Endothelial cell of umbilical vein (primary cell): ENCODE results near the gene PPM1D. TPM values are rescaled to one million over a fixed set of nuclear protein-coding genes. Genes with fewer than 3 reads are reported as not detected.

Experiments used
- BruUV-seq: library from RNA; stranded (reverse); fragments of 400-500 nt; replicated peaks from 2 replicates; lab custom pipeline; 2021; lab: Mats Ljungman, UMichigan
- CTCF ChIA-PET: fragments of 300-600, 350-600 bp; sonication (Branson Sonifier 250); formaldehyde crosslinking; loops from one replicate; lab custom pipeline; 2021; ENCODE audit warnings: antibody characterized with exemption, inconsistent platforms; lab: Charles Lee
- POLR2A ChIA-PET: fragments of 300-600, 350-600 bp; sonication (Branson Sonifier 250); formaldehyde crosslinking; loops from one replicate; lab custom pipeline; 2021; ENCODE audit warnings: antibody characterized with exemption, inconsistent platforms; lab: Charles Lee
- DNase-seq: peaks from one replicate; pipeline ENCODE4 v3.0.0-alpha.2; 2011; ENCODE audit warnings: low read depth, low spot score
- FAIRE-seq: peaks from 2 replicates; lab custom pipeline; 2011; peaks lifted over from hg19 to GRCh38; lab: Jason Lieb, UNC
- H2AFZ ChIP-seq: 2 replicates; pipeline ENCODE4 v1.6.0; 2012; ENCODE audit warnings: low read depth, low read length, control low read depth, inconsistent platforms
- H3K27ac ChIP-seq: 2 replicates; pipeline ENCODE4 v1.5.1; 2011; ENCODE audit warnings: low read depth, mild to moderate bottlenecking, control low read depth, low read length, moderate library complexity; ENCODE audit not compliant: insufficient read depth
- H3K27me3 ChIP-seq, 2 experiments: 2 replicates each; pipeline versions ENCODE4 v1.6.0 to v1.6.1; 2011; ENCODE audit warnings: low read length in 2 of 2, mixed read lengths in 1 of 2; ENCODE audit not compliant: control insufficient read depth in 2 of 2, insufficient read depth in 2 of 2
- H3K36me3 ChIP-seq, 2 experiments: 2 replicates in 1 of 2; 3 replicates in 1 of 2; pipeline ENCODE4 v1.5.1; 2011; ENCODE audit warnings: low read length in 2 of 2, mild to moderate bottlenecking in 1 of 2, moderate library complexity in 1 of 2; ENCODE audit not compliant: control insufficient read depth in 2 of 2, insufficient read depth in 2 of 2; ENCODE audit errors: extremely low read depth in 1 of 2
- H3K4me1 ChIP-seq: 3 replicates; pipeline ENCODE4 v1.5.1; 2011; ENCODE audit warnings: mild to moderate bottlenecking, low read length; ENCODE audit not compliant: control insufficient read depth, insufficient read depth; ENCODE audit errors: extremely low read depth
- H3K4me2 ChIP-seq: 2 replicates; pipeline ENCODE4 v1.6.1; 2011; ENCODE audit warnings: low read length, control low read depth, mixed read lengths; ENCODE audit not compliant: insufficient read depth
- H3K4me3 ChIP-seq, 3 experiments: fragments of 200-600 bp in 1 of 3; sonication (generic), shearing (Covaris generic) in 1 of 3; replicated peaks in 1 of 3; 2 replicates each; pipeline ENCODE4 v1.5.1; 2011 to 2016; ENCODE audit warnings: control low read depth in 3 of 3, low read length in 3 of 3, mild to moderate bottlenecking in 2 of 3, inconsistent platforms in 1 of 3, low read depth in 1 of 3, moderate library complexity in 1 of 3; ENCODE audit not compliant: insufficient read depth in 1 of 3
- H3K79me2 ChIP-seq: 2 replicates; pipeline ENCODE4 v1.6.0; 2012; ENCODE audit warnings: low read length, inconsistent platforms; ENCODE audit not compliant: control insufficient read depth, insufficient read depth
- H3K9ac ChIP-seq: replicated peaks from 2 replicates; pipeline ENCODE3; 2011; ENCODE audit warnings: low read length, control low read depth; ENCODE audit not compliant: insufficient read depth; ENCODE audit errors: extremely low read depth
- H3K9me1 ChIP-seq: replicated peaks from 3 replicates; pipeline ENCODE4 v1.6.0; 2011; ENCODE audit warnings: mild to moderate bottlenecking, low read length; ENCODE audit not compliant: control insufficient read depth, insufficient read depth; ENCODE audit errors: extremely low read depth
- H3K9me3 ChIP-seq: replicated peaks from 2 replicates; pipeline ENCODE4 v1.5.1; 2012; ENCODE audit warnings: low read length, inconsistent platforms; ENCODE audit not compliant: control insufficient read depth, insufficient read depth
- H4K20me1 ChIP-seq: replicated peaks from 2 replicates; pipeline ENCODE3; 2011; ENCODE audit warnings: mild to moderate bottlenecking, low read length; ENCODE audit not compliant: control insufficient read depth, insufficient read depth; ENCODE audit errors: extremely low read depth
- GATA2 ChIP-seq: IDR thresholded peaks from 2 replicates; pipeline ENCODE4 v1.7.0; 2011; ENCODE audit warnings: low read depth, mild to moderate bottlenecking, moderate library complexity, mixed read lengths, low read length; ENCODE audit not compliant: insufficient read length, insufficient read depth
- POLR2A ChIP-seq: IDR thresholded peaks from 2 replicates; pipeline ENCODE4 v1.6.1; 2012; ENCODE audit warnings: low read depth, mild to moderate bottlenecking, control low read depth, low read length
- dilution Hi-C: fragments of 300-500 bp; cut with MboI; formaldehyde crosslinking; loops from one replicate; pipeline ENCODE4 v1.15.0; 2019; ENCODE audit warnings: low sequenced_read_pairs; ENCODE audit not compliant: extremely low pct_ligation_motif_present
- intact Hi-C: fragments of 100-400 bp; cut with micrococcal nuclease; formaldehyde crosslinking; loops from one replicate; pipeline ENCODE4 v1.10.0; 2022
- polyA plus RNA-seq, 4 experiments: library from polyadenylated mRNA; depleted of rRNA in 3 of 4; stranded (reverse) in 3 of 4; unstranded in 1 of 4; fragments of >200 nt; gene quantifications; 2 replicates each; pipeline versions ENCODE4 v1.2.1 to v1.2.3, GENCODE V29; 2011 to 2012; ENCODE audit warnings: missing spikeins in 1 of 4
- total RNA-seq: library from RNA; stranded (reverse); gene quantifications from 2 replicates; pipeline ENCODE4 v1.2.3, GENCODE V29; 2021
- TF ChIP-seq, protein P1 (sequence below), 2 donors: IDR thresholded peaks; 1 replicate in 1 of 2; 2 replicates in 1 of 2; pipeline ENCODE4 v1.5.1; 2011; ENCODE audit warnings: low read length in 2 of 2, mild to moderate bottlenecking in 2 of 2, moderate library complexity in 2 of 2, control low read depth in 1 of 2, inconsistent platforms in 1 of 2, low read depth in 1 of 2; ENCODE audit not compliant: insufficient read depth in 1 of 2; ENCODE audit errors: extremely low read depth in 1 of 2

The PPM1D gene
- total and polyA plus RNA-seq, 2 donors (not counting 3 experiments of a cell fraction or from before 2014, with no cell fraction given), result 7.9 to 19.0 TPM

GRCh38 chr17:60640503-60640902, 40.5 kb downstream of the PPM1D start:
- Histone ChIP-seq H3K4me1 (peaks cover 3% of the 10 kb centered on the region), H2AFZ (no peak overlapping the region), H3K4me2 (no peak overlapping the region), H3K4me3 (no peak overlapping the region), H4K20me1 (no peaks in the 10 kb centered on the region), H3K9ac (no peak overlapping the region), H3K36me3 (peaks cover 0 to 11% of the 10 kb centered on the region in 2 experiments), H3K27ac (no peak overlapping the region), H3K9me3 (no peaks in the 10 kb centered on the region), H3K9me1 (no peaks in the 10 kb centered on the region), H3K27me3 (no peaks in the 10 kb centered on the region), H3K79me2 (peaks cover 23% of the 10 kb centered on the region)
- FAIRE-seq (no peak), DNase-seq (peak; percentile 22)
- TF ChIP-seq, protein P1, sequence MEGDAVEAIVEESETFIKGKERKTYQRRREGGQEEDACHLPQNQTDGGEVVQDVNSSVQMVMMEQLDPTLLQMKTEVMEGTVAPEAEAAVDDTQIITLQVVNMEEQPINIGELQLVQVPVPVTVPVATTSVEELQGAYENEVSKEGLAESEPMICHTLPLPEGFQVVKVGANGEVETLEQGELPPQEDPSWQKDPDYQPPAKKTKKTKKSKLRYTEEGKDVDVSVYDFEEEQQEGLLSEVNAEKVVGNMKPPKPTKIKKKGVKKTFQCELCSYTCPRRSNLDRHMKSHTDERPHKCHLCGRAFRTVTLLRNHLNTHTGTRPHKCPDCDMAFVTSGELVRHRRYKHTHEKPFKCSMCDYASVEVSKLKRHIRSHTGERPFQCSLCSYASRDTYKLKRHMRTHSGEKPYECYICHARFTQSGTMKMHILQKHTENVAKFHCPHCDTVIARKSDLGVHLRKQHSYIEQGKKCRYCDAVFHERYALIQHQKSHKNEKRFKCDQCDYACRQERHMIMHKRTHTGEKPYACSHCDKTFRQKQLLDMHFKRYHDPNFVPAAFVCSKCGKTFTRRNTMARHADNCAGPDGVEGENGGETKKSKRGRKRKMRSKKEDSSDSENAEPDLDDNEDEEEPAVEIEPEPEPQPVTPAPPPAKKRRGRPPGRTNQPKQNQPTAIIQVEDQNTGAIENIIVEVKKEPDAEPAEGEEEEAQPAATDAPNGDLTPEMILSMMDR (IDR thresholded peaks at IDR 0.05; ENCODE audit: extremely low read depth in 1 of 2, insufficient read depth in 1 of 2, low read depth in 1 of 2, low read length in 2 of 2), result peak; percentile 19 to 56
- no peak for TF ChIP-seq GATA2
- dilution Hi-C loops (no loop called here), intact Hi-C loops (no loop called here)
- CTCF ChIA-PET, result interaction anchor here (0.6 to 3.5 kb wide), 20 partner anchors 11 to 548 kb away, joined by 3 to 22 read pairs (median 4); partner anchors contain the start of genes APPBP2 and PPM1D
- BruUV-seq, result no TSS peak
- POLR2A ChIA-PET, result no interaction called here

DNA sequence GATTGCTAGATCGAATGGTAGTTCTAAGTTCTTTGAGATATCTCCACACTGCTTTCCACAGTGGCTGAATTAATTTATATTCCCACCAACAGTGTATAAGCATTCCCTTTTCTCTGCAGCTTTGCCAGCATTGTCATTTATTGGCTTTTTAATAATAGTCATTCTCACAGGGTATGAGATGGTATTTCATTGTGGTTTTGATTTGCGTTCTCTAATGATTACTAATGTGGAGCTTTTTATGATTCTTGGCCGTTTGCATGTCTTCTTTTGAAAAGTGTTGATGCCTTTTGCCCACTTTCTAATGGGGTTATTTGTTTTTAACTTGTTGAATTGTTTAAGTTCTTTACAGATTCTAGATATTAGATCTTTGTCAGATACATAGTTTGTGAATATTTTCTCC, 41.1 kb downstream of the PPM1D start:
- dilution Hi-C loops, result no loop called here
- no peak overlapping the region for H3K9ac ChIP-seq
- H3K27me3 ChIP-seq, result no peaks in the 10 kb centered on the region
- ChIA-PET CTCF (interaction anchor here (0.6 to 3.5 kb wide), 18 partner anchors 11 to 549 kb away, joined by 3 to 22 read pairs (median 4); partner anchors contain the start of gene APPBP2), POLR2A (no interaction called here)
- intact Hi-C loops, result no loop called here
- no peak overlapping the region for H3K27ac ChIP-seq
- no peaks in the 10 kb centered on the region for H4K20me1 ChIP-seq
- H3K9me3 ChIP-seq, result no peaks in the 10 kb centered on the region
- FAIRE-seq (no peak), DNase-seq (no peak)
- peaks cover 28% of the 10 kb centered on the region for H3K79me2 ChIP-seq
- peaks cover 0 to 8% of the 10 kb centered on the region in 2 experiments for H3K36me3 ChIP-seq
- H3K4me2 ChIP-seq, result no peak overlapping the region
- H3K4me3 ChIP-seq, result no peak overlapping the region
- peaks cover 3% of the 10 kb centered on the region for H3K4me1 ChIP-seq
- H3K9me1 ChIP-seq, result no peaks in the 10 kb centered on the region
- no TSS peak for BruUV-seq
- TF ChIP-seq POLR2A, result no peak
- no peak overlapping the region for H2AFZ ChIP-seq
